Kidney glomerular epithelial cell (primary cell): Measurements from ENCODE around the gene SLC15A2.
"Not testable (repeated sequence)": the region's sequence is repeated elsewhere in the genome, so short reads cannot be mapped to it uniquely, and the experiment has no call there.

Experiments
- DNase-seq: peaks from one replicate; lab custom pipeline; 2025; lab: John Stamatoyannopoulos, UW

Gene SLC15A2

GRCh38 chr3:121926380-121926779 is 32.2 kb downstream of the SLC15A2 start:
- no peak for DNase-seq

GRCh38 chr3:121938141-121938855 is 44.1 kb downstream of the SLC15A2 start:
- not testable (repeated sequence) for DNase-seq

GRCh38 chr3:121941592-121941991 is 47.4 kb downstream of the SLC15A2 start:
- no peak for DNase-seq

GRCh38 chr3:121942116-121942786 is 48.0 kb downstream of the SLC15A2 start:
- DNase-seq, result peak; percentile 11

- DNase-seq, result no peak
Observed at GRCh38 chr3:121943431-121943830, 49.2 kb downstream of the SLC15A2 start.

GRCh38 chr3:121948641-121949040 is 54.4 kb downstream of the SLC15A2 start:
- no peak for DNase-seq

- no peak for DNase-seq
Observed at GRCh38 chr3:121951291-121951919, 57.2 kb downstream of the SLC15A2 start.

GRCh38 chr3:121956363-121956762 is 62.2 kb downstream of the SLC15A2 start:
- DNase-seq, result no peak

- no peak for DNase-seq
Observed at GRCh38 chr3:121957674-121958415, 63.6 kb downstream of the SLC15A2 start.

- DNase-seq, result no peak
Observed at GRCh38 chr3:121958801-121959200, 64.6 kb downstream of the SLC15A2 start.

- no peak for DNase-seq
Observed at GRCh38 chr3:121961283-121961682, 67.1 kb downstream of the SLC15A2 start.

- DNase-seq, result no peak
Observed at GRCh38 chr3:121962443-121962842, 68.2 kb downstream of the SLC15A2 start.

- DNase-seq, result no peak
Observed at GRCh38 chr3:121963608-121964007, 69.4 kb downstream of the SLC15A2 start.

- DNase-seq, result no peak
Observed at GRCh38 chr3:121969631-121970030, 75.4 kb downstream of the SLC15A2 start.

- DNase-seq, result no peak
Observed at GRCh38 chr3:121970047-121970446, 75.8 kb downstream of the SLC15A2 start.

GRCh38 chr3:121974601-121975111 is 80.5 kb downstream of the SLC15A2 start:
- no peak for DNase-seq

- DNase-seq, result no peak
Observed at GRCh38 chr3:121975702-121976302, 81.6 kb downstream of the SLC15A2 start.

GRCh38 chr3:121976727-121977126 is 82.5 kb downstream of the SLC15A2 start:
- no peak for DNase-seq

GRCh38 chr3:121979246-121979645 is 85.0 kb downstream of the SLC15A2 start:
- no peak for DNase-seq

- DNase-seq, result no peak
Observed at GRCh38 chr3:121979734-121980449, 85.7 kb downstream of the SLC15A2 start.

GRCh38 chr3:121980450-121980796 is 86.2 kb downstream of the SLC15A2 start:
- DNase-seq, result no peak
